B cell (primary cell): ENCODE data around the gene RPL39. TPM values are rescaled to one million over a fixed set of nuclear protein-coding genes. Genes with fewer than 3 reads are reported as not detected.
"Not testable (repeated sequence)": the region's sequence is repeated elsewhere in the genome, so short reads cannot be mapped to it uniquely, and the experiment has no call there.

Experiments
- ATAC-seq: fragments of 200-7000 bp; cut with Tn5 transposase; one replicate; pipeline ENCODE4 v1.10.0; 2021; ENCODE audit warnings: low read depth, mild to moderate bottlenecking, moderate number of reproducible peaks, moderate library complexity
- CTCF ChIA-PET: fragments of 350-600 bp; sonication (Branson Sonifier 250); formaldehyde crosslinking; loops from one replicate; lab custom pipeline; 2021; ENCODE audit warnings: antibody characterized with exemption, inconsistent platforms; lab: Charles Lee
- POLR2A ChIA-PET: fragments of 350-600 bp; sonication (Branson Sonifier 250); formaldehyde crosslinking; loops from one replicate; lab custom pipeline; 2021; ENCODE audit warnings: antibody characterized with exemption; lab: Charles Lee
- DNase-seq: peaks from one replicate; pipeline ENCODE4 v3.0.0; 2013
- H2AFZ ChIP-seq: 2 replicates; pipeline ENCODE4 v1.6.1; 2012; ENCODE audit warnings: mild to moderate bottlenecking, low read depth, low read length; ENCODE audit not compliant: insufficient read depth, poor library complexity, severe bottlenecking
- H3K27ac ChIP-seq, 2 donors: 1 replicate in 1 of 2; 2 replicates in 1 of 2; pipeline ENCODE4 v1.5.1; 2012 to 2013; ENCODE audit warnings: low read length in 2 of 2, mild to moderate bottlenecking in 2 of 2, moderate library complexity in 1 of 2
- H3K27me3 ChIP-seq, 4 experiments: fragments of 200-600 bp in 1 of 4; sonication (generic) in 1 of 4; replicated peaks in 1 of 4; 1 replicate in 2 of 4; 2 replicates in 2 of 4; pipeline versions ENCODE4 v1.6.1 to v1.7.0; 2013 to 2016; ENCODE audit warnings: low read length in 3 of 4, mild to moderate bottlenecking in 2 of 4, mixed read lengths in 1 of 4, moderate library complexity in 1 of 4; ENCODE audit not compliant: insufficient read depth in 4 of 4, control insufficient read depth in 3 of 4; ENCODE audit errors: control extremely low read depth in 1 of 4
- H3K36me3 ChIP-seq, 2 experiments: replicated peaks in 1 of 2; 1 replicate in 1 of 2; 2 replicates in 1 of 2; pipeline versions ENCODE4 v1.6.1 to v1.7.1; 2013; ENCODE audit warnings: low read length in 1 of 2; ENCODE audit not compliant: insufficient read depth in 2 of 2, control insufficient read depth in 1 of 2; ENCODE audit errors: control extremely low read depth in 1 of 2, extremely low read depth in 1 of 2
- H3K4me1 ChIP-seq, 2 donors: fragments of 200-600 bp in 1 of 2; sonication (generic) in 1 of 2; 1 replicate in 1 of 2; 2 replicates in 1 of 2; pipeline versions ENCODE4 v1.5.1 to v1.6.1; 2013 to 2017; ENCODE audit warnings: low read length in 2 of 2; ENCODE audit not compliant: control insufficient read depth in 2 of 2, insufficient read depth in 2 of 2
- H3K4me2 ChIP-seq: replicated peaks from 2 replicates; pipeline ENCODE3; 2012; ENCODE audit warnings: mild to moderate bottlenecking, low read depth, low read length; ENCODE audit not compliant: poor library complexity, severe bottlenecking
- H3K4me3 ChIP-seq, 5 experiments: fragments of 200-600 bp in 1 of 5; sonication (generic) in 1 of 5; 1 replicate in 3 of 5; 2 replicates in 2 of 5; pipeline versions ENCODE4 v1.5.1 to v1.7.0; 2011 to 2016; ENCODE audit warnings: low read length in 4 of 5, mild to moderate bottlenecking in 4 of 5, low read depth in 2 of 5, control low read depth in 1 of 5, moderate library complexity in 1 of 5; ENCODE audit not compliant: insufficient read depth in 1 of 5; ENCODE audit errors: control extremely low read depth in 1 of 5, extremely low read depth in 1 of 5
- H3K79me2 ChIP-seq: fragments of 200-600 bp; sonication (generic); one replicate; pipeline ENCODE4 v1.6.0; 2016; ENCODE audit warnings: low read length; ENCODE audit not compliant: control insufficient read depth, insufficient read depth
- H3K9ac ChIP-seq: fragments of 200-600 bp; sonication (generic); 2 replicates; pipeline ENCODE4 v1.6.1; 2017; ENCODE audit warnings: mild to moderate bottlenecking, low read length, moderate library complexity
- H3K9me3 ChIP-seq, 3 donors: one replicate each; pipeline versions ENCODE4 v1.6.1 to v1.7.1; 2013; ENCODE audit warnings: low read length in 2 of 3; ENCODE audit not compliant: control insufficient read depth in 2 of 3, insufficient read depth in 1 of 3; ENCODE audit errors: control extremely low read depth in 1 of 3
- H4K20me1 ChIP-seq: 2 replicates; pipeline ENCODE4 v1.6.0; 2012; ENCODE audit warnings: mild to moderate bottlenecking, low read length; ENCODE audit not compliant: insufficient read depth, control insufficient read depth, poor library complexity, severe bottlenecking
- H3K27ac Mint-ChIP-seq: one replicate; pipeline ENCODE4 v1.8.0; 2021; ENCODE audit warnings: mixed read lengths
- H3K27me3 Mint-ChIP-seq: one replicate; pipeline ENCODE4 v1.8.0; 2021; ENCODE audit warnings: mixed read lengths
- H3K4me1 Mint-ChIP-seq: one replicate; pipeline ENCODE4 v1.8.0; 2021; ENCODE audit warnings: mixed read lengths
- H3K4me3 Mint-ChIP-seq: one replicate; pipeline ENCODE4 v1.8.0; 2021; ENCODE audit warnings: mixed read lengths
- H3K9me3 Mint-ChIP-seq: one replicate; pipeline ENCODE4 v1.8.0; 2022; ENCODE audit warnings: mixed read lengths; ENCODE audit not compliant: insufficient read depth
- CTCF ChIP-seq: fragments of 200-600 bp; IDR thresholded peaks from one replicate; pipeline ENCODE4 v1.8.0; 2022; ENCODE audit warnings: antibody characterized with exemption, mild to moderate bottlenecking
- EZH2 ChIP-seq: IDR thresholded peaks from 2 replicates; pipeline ENCODE4 v1.6.1; 2012; ENCODE audit warnings: borderline replicate concordance, low read depth, mild to moderate bottlenecking, moderate library complexity, low read length; ENCODE audit not compliant: insufficient read depth, poor library complexity, severe bottlenecking
- WGBS: methylation state at CpG from one replicate; pipeline ENCODE4 v1.1.5; 2013; ENCODE audit warnings: missing lambda C conversion rate; ENCODE audit not compliant: insufficient coverage; 5-methylcytosine and 5-hydroxymethylcytosine counted together
- intact Hi-C: fragments of 100-400 bp; cut with micrococcal nuclease; formaldehyde crosslinking; loops from one replicate; pipeline ENCODE4 v1.10.0; 2022
- polyA plus RNA-seq: library from polyadenylated mRNA; depleted of rRNA; stranded (reverse); fragments of >200 nt; gene quantifications from 2 replicates; pipeline ENCODE4 v1.2.3, GENCODE V29; 2012
- total RNA-seq, 2 donors: library from RNA; stranded (reverse); fragments of 120-200 nt in 1 of 2; gene quantifications; 1 replicate in 1 of 2; 2 replicates in 1 of 2; pipeline versions ENCODE4 v1.2.3 to v1.2.4, GENCODE V29; 2013 to 2022

Gene RPL39
- total and polyA plus RNA-seq, 2 donors (not counting 1 experiment from before 2014, with no cell fraction given), result 3,356 to 3,572 TPM

- H3K36me3 ChIP-seq, intact Hi-C loops, H3K4me3 Mint-ChIP-seq, H3K9me3 ChIP-seq, CTCF ChIA-PET, H3K4me3 ChIP-seq, H4K20me1 ChIP-seq, H3K27me3 ChIP-seq, H3K27ac ChIP-seq, POLR2A ChIA-PET, H3K9me3 Mint-ChIP-seq, ATAC-seq, H3K79me2 ChIP-seq, H2AFZ ChIP-seq, DNase-seq, H3K27me3 Mint-ChIP-seq, H3K9ac ChIP-seq, H3K27ac Mint-ChIP-seq, H3K4me2 ChIP-seq: not testable (repeated sequence)
- WGBS, result 93% methylated on average over 2 of the region's 11 CpGs
- H3K4me1 Mint-ChIP-seq, result peaks cover 31% of the 10 kb centered on the region
- peaks cover 28 to 43% of the 10 kb centered on the region in 2 donors for H3K4me1 ChIP-seq
Observed at GRCh38 chrX:119768436-119768835, 23.0 kb downstream of the RPL39 start.

DNA sequence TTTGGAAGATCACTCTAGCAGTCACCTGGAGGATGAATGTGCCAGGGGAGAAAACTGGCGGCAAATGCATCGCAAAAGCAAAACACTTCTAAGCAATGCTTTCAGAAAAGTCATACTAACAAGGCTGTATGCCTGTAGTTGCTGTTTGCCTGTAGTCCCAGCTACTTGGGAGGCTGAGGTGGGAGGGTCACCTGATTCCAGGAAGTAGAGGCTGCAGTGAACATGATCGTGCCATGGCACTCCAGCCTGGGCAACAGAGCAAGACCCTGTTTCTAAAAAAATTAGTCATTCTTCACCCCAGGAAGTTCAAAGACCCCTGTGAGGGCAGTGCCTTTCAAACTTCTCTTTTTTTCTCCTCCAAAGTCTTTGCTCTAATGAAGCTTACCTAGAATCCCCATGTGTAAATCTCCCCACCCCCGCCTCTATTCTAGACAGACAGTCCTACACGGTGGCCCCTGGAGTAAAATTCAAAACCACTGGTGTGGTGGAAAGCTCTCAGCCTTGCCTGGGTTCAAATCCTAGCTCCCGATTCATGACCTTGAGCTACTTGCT lies 27.5 kb downstream of the RPL39 start:
- POLR2A ChIA-PET, result interaction anchor here (0.6 to 1.1 kb wide), 2 partner anchors 9 to 12 kb away, joined by 3 read pairs; no protein-coding TSS in a partner anchor
- CTCF ChIA-PET, result interaction anchor here (0.6 to 2.2 kb wide), 6 partner anchors 9 to 235 kb away, joined by 3 to 14 read pairs (median 4); no protein-coding TSS in a partner anchor

More for the DNA sequence above, 27.5 kb downstream of the RPL39 start:
- TF ChIP-seq CTCF (no peak), EZH2 (no peak)
- peak overlapping the region; percentile 87 for H3K27ac Mint-ChIP-seq
- no peaks in the 10 kb centered on the region for H3K36me3 ChIP-seq
- H3K27me3 ChIP-seq, result no peaks in the 10 kb centered on the region
- H3K4me3 ChIP-seq, result no peak overlapping the region
- WGBS, result no CpG with 5 or more reads among the region's 6 CpGs
- no peak overlapping the region for H2AFZ ChIP-seq
- no peaks in the 10 kb centered on the region for H3K27me3 Mint-ChIP-seq
- peak; percentile 29 for DNase-seq
- peaks cover 49 to 61% of the 10 kb centered on the region in 2 donors for H3K4me1 ChIP-seq
- no peaks in the 10 kb centered on the region for H3K9me3 Mint-ChIP-seq
- H3K9me3 ChIP-seq, result no peaks in the 10 kb centered on the region
- ATAC-seq, result peak; percentile 28
- H3K27ac ChIP-seq, result peak overlapping the region; percentile 62 to 64
- H3K9ac ChIP-seq, result no peak overlapping the region
- intact Hi-C loops, result no loop called here
- peaks cover 47% of the 10 kb centered on the region for H3K4me1 Mint-ChIP-seq
- peak overlapping the region; percentile 46 for H3K4me3 Mint-ChIP-seq
- no peaks in the 10 kb centered on the region for H4K20me1 ChIP-seq
- peaks cover 5% of the 10 kb centered on the region for H3K79me2 ChIP-seq
- H3K4me2 ChIP-seq, result peak overlapping the region; percentile 49
